NCI-H2196 treated with DMSO at 0.1 percent for 48 hours (cell line): ENCODE measurements around the gene MMP12.

ENCODE experiments used
- DNase-seq: peaks from one replicate; lab custom pipeline; 2025; ENCODE audit not compliant: unreplicated experiment; lab: John Stamatoyannopoulos, UW

MMP12 gene

GRCh38 chr11:102850973-102851745 lies 23.6 kb downstream of the MMP12 start:
- DNase-seq, result no peak

GRCh38 chr11:102849311-102849710 lies 25.5 kb downstream of the MMP12 start:
- DNase-seq, result no peak

- DNase-seq, result no peak
These were observed 28.5 kb downstream of the MMP12 start for GRCh38 chr11:102846292-102846691.

- DNase-seq, result no peak
These were observed 31.3 kb downstream of the MMP12 start, which contains the start of gene MMP3 for GRCh38 chr11:102843489-102843888. Gene MMP3 (minus strand): TSS chr11:102843609. CDS start chr11:102843546, 63 bp downstream.

GRCh38 chr11:102842930-102843329 lies 31.9 kb downstream of the MMP12 start:
- DNase-seq, result no peak

GRCh38 chr11:102840018-102840417 lies 34.8 kb downstream of the MMP12 start:
- no peak for DNase-seq

DNA sequence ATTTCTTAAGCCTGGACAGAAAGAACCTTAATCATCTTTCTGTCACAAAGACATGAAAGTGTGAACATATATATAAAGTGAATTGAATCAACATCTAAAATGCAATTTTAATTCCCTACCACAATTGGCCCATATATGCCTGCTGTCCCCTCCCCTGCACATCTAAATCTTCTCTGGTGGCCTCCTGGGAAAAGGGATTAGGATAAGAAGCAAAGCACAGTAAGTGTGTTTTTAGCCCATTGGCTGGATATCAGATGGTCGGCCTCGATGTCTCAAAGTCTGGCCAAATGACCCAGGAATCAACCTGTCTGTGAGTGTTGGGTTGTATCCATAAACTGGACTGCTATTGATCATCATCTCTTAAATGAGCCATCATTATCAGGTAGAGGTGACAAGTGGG lies 37.1 kb downstream of the MMP12 start:
- no peak for DNase-seq

DNA sequence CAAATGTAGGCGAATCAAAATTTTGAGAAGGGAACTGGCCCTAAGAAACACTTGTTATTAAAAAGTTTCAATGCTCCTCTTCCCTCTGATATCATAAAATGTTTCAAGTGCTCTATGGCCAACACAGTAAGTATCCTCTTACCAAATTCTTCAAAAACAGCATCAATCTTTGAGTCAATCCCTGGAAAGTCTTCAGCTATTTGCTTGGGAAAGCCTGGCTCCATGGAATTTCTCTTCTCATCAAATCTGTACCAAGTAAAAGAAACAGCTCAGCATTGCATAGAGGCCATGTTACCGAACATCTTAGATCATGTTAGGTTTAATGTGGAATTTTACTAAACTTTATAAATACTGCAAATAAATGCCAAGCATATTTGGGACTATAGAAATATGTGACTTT lies 37.6 kb downstream of the MMP12 start:
- no peak for DNase-seq

GRCh38 chr11:102836290-102836875 lies 38.4 kb downstream of the MMP12 start:
- DNase-seq, result no peak

DNA sequence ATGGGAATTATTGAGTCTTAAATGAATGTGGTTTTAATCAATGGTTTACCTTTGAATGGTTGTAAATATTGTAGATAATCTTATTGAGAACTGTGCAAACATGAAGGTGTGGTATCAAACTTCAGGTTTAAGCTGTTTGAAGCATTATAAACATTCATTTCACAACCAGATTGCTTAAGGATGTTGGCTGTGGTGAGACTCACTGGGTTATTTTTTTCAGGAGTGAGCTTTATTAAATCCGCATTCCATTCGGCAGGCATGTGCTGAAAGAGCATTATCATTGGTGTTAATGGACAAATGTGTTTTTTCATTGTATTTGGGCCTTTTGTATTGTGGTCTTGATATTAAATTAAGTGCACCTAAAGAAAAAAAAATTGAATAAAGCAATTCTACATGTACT lies 41.1 kb downstream of the MMP12 start:
- DNase-seq, result no peak

DNA sequence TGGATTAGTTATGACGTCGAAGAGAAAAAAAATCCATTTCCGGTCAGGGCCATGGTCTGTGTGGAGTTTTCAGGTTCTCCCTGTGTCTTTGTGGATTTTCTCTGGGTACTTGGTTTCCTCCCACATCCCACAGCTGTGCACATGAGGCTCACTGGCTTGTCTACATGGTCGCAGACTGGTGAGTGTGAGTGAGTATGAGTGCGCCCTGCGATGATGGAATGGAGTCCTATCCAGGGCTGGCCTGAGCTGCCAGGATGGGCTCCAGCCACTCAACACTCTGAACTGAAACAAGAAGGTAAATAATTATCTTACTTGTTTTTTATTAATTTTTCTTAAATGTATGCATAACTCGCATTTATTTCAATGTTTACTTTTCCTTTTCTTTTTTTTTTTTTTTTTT lies 42.2 kb downstream of the MMP12 start:
- DNase-seq, result no peak

DNA sequence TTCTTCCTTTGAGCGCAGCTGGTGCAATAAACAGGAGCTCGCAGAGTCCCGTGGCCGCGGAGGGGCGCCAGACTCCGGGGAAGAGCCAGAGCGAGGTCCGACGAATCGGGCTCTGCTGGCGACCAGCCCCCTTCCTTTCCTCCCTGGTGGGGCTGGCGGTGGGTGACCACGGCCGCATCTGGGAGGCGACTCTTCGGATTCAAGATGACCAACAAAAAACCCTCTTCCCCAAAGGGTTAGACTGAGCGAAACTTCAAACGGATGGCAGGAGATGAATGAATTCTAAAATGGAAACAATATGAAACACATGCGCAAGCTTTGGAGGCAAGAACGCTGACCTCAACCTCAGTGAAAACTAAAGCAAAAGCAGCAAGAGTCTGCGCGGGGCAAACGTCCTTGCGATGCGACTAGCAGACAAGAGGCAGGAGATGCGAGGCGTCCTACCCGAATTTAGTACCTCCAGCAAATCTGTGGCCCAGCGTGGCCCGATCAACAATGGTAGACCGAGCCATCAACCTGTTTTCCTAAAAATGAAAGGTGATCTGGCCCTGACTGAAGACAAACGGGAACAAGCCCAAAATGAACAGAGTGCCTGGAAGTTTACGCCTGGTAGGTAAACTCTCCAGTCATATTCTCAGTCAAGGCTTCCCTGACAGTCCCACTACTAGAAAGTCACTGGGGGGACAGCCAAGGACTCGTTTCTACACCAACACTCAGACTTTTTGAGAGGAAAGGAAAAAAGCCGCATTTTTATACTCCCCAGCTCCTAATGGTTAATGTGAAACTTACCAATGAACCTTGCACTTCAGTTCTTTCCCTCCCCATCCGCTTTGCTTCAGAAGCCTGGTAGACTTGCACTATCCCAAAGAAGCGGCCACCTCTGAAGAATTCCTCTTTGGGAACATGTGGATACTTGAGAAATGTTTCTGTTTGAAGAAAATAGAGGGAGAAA lies 43.0 kb downstream of the MMP12 start:
- DNase-seq, result no peak

- DNase-seq, result no peak
These were observed 43.7 kb downstream of the MMP12 start for GRCh38 chr11:102831128-102831488.

DNA sequence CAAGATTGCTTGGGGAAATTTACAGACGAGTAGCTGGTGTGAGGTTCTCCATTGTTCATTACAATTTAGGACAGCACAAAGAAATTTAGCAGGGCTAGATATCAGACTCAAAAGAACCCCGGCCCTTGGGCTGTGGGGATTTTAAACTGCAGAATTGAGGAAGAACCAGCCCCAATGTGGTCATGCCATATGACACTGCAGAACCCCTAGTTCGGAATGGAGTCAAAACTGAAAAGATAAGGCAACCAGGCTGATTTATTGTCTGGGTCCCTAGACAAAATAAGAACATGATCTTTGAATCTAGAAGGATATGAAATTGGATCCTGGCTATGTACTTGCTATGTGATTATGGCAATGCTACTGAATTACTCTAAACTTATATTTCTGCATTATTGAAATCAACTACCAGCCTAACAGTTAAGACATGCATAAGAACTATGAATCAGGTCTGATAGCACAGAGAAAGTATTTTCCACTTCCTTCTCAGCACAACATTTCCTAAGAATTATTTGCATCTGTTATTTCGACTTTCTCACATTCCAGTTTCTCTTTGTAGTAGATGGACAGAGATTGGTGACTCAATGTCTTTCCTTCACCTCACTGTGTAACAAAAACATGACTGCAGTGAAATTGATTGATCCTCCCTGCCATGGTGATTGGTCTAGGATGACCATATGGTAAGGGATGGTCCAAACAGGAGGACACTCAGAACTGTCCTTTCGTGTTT lies 44.6 kb downstream of the MMP12 start:
- DNase-seq, result no peak

GRCh38 chr11:102829316-102830000 lies 45.3 kb downstream of the MMP12 start:
- DNase-seq, result no peak

DNA sequence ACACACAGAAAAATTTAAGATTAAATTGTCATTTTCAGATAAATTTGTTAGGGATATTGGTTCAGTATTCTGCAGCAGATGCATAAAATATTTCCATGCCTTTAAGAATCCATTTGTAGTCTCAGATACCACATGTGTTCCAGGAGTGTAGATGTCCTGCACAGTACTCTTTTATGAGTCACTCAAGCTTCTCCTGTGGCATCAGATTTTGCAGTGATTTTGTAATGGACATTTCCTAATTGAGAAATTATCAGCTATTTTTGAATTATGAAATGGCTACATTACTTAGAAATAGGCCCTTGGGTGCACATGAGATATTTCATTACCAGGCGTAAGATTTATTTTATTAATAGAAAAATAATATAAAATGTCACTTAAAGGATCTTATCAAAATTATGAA lies 50.2 kb downstream of the MMP12 start:
- DNase-seq, result no peak

DNA sequence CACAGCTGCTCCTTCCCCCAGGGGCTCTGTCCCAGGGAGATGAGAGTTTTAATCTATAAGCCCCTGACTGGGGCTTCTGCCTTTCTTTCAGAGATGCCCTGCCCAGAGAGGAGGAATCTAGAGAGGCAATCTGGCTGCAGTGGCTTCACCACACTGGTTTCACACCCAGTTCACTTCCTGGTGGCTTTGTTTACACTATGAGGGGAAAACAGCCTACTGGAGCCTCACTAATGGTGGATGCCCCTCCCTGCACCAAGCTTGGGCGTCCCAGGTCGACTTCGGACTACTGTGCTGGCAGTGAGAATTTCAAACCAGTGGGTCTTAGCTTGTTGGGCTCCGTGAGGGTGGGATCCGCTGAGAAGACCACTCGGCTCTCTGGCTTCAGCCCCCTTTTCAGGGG lies 55.3 kb downstream of the MMP12 start:
- no peak for DNase-seq

GRCh38 chr11:102813484-102813883 lies 61.3 kb downstream of the MMP12 start:
- no peak for DNase-seq
